H7 (cell line): ENCODE measurements around the gene IL37. TPM values are rescaled to one million over a fixed set of nuclear protein-coding genes. Genes with fewer than 3 reads are reported as not detected.
"Not testable (repeated sequence)": the region's sequence is repeated elsewhere in the genome, so short reads cannot be mapped to it uniquely, and the experiment has no call there.

Experiments used
- DNase-seq: peaks from one replicate; pipeline ENCODE4 v3.0.0; 2012
- H3K27me3 ChIP-seq: 2 replicates; pipeline ENCODE4 v1.6.0; 2011; ENCODE audit warnings: mild to moderate bottlenecking, low read length; ENCODE audit not compliant: control insufficient read depth, insufficient read depth
- H3K36me3 ChIP-seq: replicated peaks from 2 replicates; pipeline ENCODE4 v1.5.1; 2011; ENCODE audit warnings: low read length; ENCODE audit not compliant: control insufficient read depth, insufficient read depth
- H3K4me3 ChIP-seq: 2 replicates; pipeline ENCODE4 v1.5.1; 2011; ENCODE audit warnings: low read depth, mild to moderate bottlenecking, control low read depth, low read length, moderate library complexity; ENCODE audit not compliant: insufficient read depth
- total RNA-seq: library from RNA; depleted of rRNA; stranded (reverse); fragments of >200 nt; shearing (Covaris generic); gene quantifications from 2 replicates; pipeline ENCODE4 v1.2.3, GENCODE V29; 2014

IL37 gene
- total RNA-seq, 1 experiment from 2014 or later, result 0.62 TPM

- no peak for DNase-seq
- H3K27me3 ChIP-seq, result no peaks in the 10 kb centered on the region
- H3K36me3 ChIP-seq, result no peaks in the 10 kb centered on the region
- H3K4me3 ChIP-seq, result no peak overlapping the region
Measured at GRCh38 chr2:112881217-112881985, 29.6 kb upstream of the IL37 start.

GRCh38 chr2:112883669-112884068, 27.3 kb upstream of the IL37 start:
- Histone ChIP-seq H3K27me3 (no peaks in the 10 kb centered on the region), H3K36me3 (no peaks in the 10 kb centered on the region), H3K4me3 (no peak overlapping the region)
- no peak for DNase-seq

GRCh38 chr2:112884869-112885505, 26.0 kb upstream of the IL37 start:
- Histone ChIP-seq H3K36me3 (no peaks in the 10 kb centered on the region), H3K4me3 (no peak overlapping the region), H3K27me3 (no peaks in the 10 kb centered on the region)
- peak; percentile 92 for DNase-seq

GRCh38 chr2:112885506-112885902, 25.5 kb upstream of the IL37 start:
- no peaks in the 10 kb centered on the region for H3K36me3 ChIP-seq
- no peaks in the 10 kb centered on the region for H3K27me3 ChIP-seq
- no peak overlapping the region for H3K4me3 ChIP-seq
- DNase-seq, result no peak

- Histone ChIP-seq H3K36me3 (no peaks in the 10 kb centered on the region), H3K27me3 (no peaks in the 10 kb centered on the region), H3K4me3 (no peak overlapping the region)
- no peak for DNase-seq
Measured at GRCh38 chr2:112886291-112886690, 24.7 kb upstream of the IL37 start.

- no peak overlapping the region for H3K4me3 ChIP-seq
- H3K27me3 ChIP-seq, result no peaks in the 10 kb centered on the region
- no peak for DNase-seq
- H3K36me3 ChIP-seq, result no peaks in the 10 kb centered on the region
Measured at GRCh38 chr2:112887964-112888749, 22.8 kb upstream of the IL37 start.

- Histone ChIP-seq H3K27me3 (no peaks in the 10 kb centered on the region), H3K36me3 (no peaks in the 10 kb centered on the region), H3K4me3 (no peak overlapping the region)
- DNase-seq, result no peak
Measured at GRCh38 chr2:112889976-112890375, 21.0 kb upstream of the IL37 start.

- no peak for DNase-seq
- no peak overlapping the region for H3K4me3 ChIP-seq
Measured at GRCh38 chr2:112891385-112891831, 19.6 kb upstream of the IL37 start.

GRCh38 chr2:112893752-112894151, 17.2 kb upstream of the IL37 start:
- H3K27me3 ChIP-seq, result no peaks in the 10 kb centered on the region
- no peak overlapping the region for H3K4me3 ChIP-seq
- no peak for DNase-seq
- no peaks in the 10 kb centered on the region for H3K36me3 ChIP-seq

More at GRCh38 chr2:112891385-112891831, 19.6 kb upstream of the IL37 start:
- Histone ChIP-seq H3K27me3 (no peaks in the 10 kb centered on the region), H3K36me3 (no peaks in the 10 kb centered on the region)

GRCh38 chr2:112896909-112897623, 13.9 kb upstream of the IL37 start:
- Histone ChIP-seq H3K36me3 (no peaks in the 10 kb centered on the region), H3K27me3 (no peaks in the 10 kb centered on the region), H3K4me3 (no peak overlapping the region)
- no peak for DNase-seq

GRCh38 chr2:112897624-112897978, 13.4 kb upstream of the IL37 start:
- no peak overlapping the region for H3K4me3 ChIP-seq
- no peaks in the 10 kb centered on the region for H3K27me3 ChIP-seq
- no peak for DNase-seq
- H3K36me3 ChIP-seq, result no peaks in the 10 kb centered on the region

GRCh38 chr2:112901431-112902065, 9.4 kb upstream of the IL37 start:
- not testable (repeated sequence) for H3K4me3 ChIP-seq, H3K27me3 ChIP-seq, H3K36me3 ChIP-seq, DNase-seq

GRCh38 chr2:112902816-112903215, 8.1 kb upstream of the IL37 start:
- no peak for DNase-seq
- H3K4me3 ChIP-seq, result no peak overlapping the region
- no peaks in the 10 kb centered on the region for H3K27me3 ChIP-seq
- no peaks in the 10 kb centered on the region for H3K36me3 ChIP-seq

- Histone ChIP-seq H3K27me3 (no peaks in the 10 kb centered on the region), H3K36me3 (no peaks in the 10 kb centered on the region), H3K4me3 (no peak overlapping the region)
- no peak for DNase-seq
Measured at GRCh38 chr2:112904883-112905282, 6.1 kb upstream of the IL37 start.
